ENCODE measurements around the gene TMEM269. TPM values are rescaled to one million over a fixed set of nuclear protein-coding genes. Genes with fewer than 3 reads are reported as not detected.
A peak's percentile ranks its signal among the peaks of the same experiment; 100 is the strongest.

Gene TMEM269
- total and polyA plus RNA-seq, 8 donors, result 0.03 to 0.55 TPM; not detected in 6

GRCh38 chr1:42834803-42835202 lies 50.0 kb downstream of the TMEM269 start:
- Histone ChIP-seq H3K4me3 (no peak overlapping the region), H3K9me3 (no peaks in the 10 kb centered on the region), H3K27me3 (no peaks in the 10 kb centered on the region), H3K36me3 (peaks cover 0 to 41% (median 19%) of the 10 kb centered on the region in 4 donors), H3K4me1 (no peaks in the 10 kb centered on the region), H3K27ac (no peak overlapping the region)
- TF ChIP-seq, protein P1, sequence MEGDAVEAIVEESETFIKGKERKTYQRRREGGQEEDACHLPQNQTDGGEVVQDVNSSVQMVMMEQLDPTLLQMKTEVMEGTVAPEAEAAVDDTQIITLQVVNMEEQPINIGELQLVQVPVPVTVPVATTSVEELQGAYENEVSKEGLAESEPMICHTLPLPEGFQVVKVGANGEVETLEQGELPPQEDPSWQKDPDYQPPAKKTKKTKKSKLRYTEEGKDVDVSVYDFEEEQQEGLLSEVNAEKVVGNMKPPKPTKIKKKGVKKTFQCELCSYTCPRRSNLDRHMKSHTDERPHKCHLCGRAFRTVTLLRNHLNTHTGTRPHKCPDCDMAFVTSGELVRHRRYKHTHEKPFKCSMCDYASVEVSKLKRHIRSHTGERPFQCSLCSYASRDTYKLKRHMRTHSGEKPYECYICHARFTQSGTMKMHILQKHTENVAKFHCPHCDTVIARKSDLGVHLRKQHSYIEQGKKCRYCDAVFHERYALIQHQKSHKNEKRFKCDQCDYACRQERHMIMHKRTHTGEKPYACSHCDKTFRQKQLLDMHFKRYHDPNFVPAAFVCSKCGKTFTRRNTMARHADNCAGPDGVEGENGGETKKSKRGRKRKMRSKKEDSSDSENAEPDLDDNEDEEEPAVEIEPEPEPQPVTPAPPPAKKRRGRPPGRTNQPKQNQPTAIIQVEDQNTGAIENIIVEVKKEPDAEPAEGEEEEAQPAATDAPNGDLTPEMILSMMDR (IDR thresholded peaks at IDR 0.05), result no peak
- TF ChIP-seq POLR2A (IDR thresholded peaks at IDR 0.05), result no peak
- no peak for TF ChIP-seq POLR2AphosphoS5 (IDR thresholded peaks at IDR 0.05)
- TF ChIP-seq EP300 (IDR thresholded peaks at IDR 0.05), result no peak
- DNase-seq, result no peak
- intact Hi-C loops (cut with DNase I; ENCODE audit: low total_unique reads), result no loop called here
- 75 to 95% (median 93%) methylated on average over 5 of the region's 5 CpGs for WGBS, 5 donors

- no peak for DNase-seq
- H3K27me3 ChIP-seq, result no peaks in the 10 kb centered on the region
- no peak overlapping the region for H3K4me3 ChIP-seq
- peaks cover 0 to 38% (median 14%) of the 10 kb centered on the region in 4 donors for H3K36me3 ChIP-seq
- intact Hi-C loops (cut with DNase I; ENCODE audit: low total_unique reads), result no loop called here
- no peaks in the 10 kb centered on the region for H3K9me3 ChIP-seq
- H3K4me1 ChIP-seq, result no peaks in the 10 kb centered on the region
- WGBS, 5 donors, result 92 to 98% (median 96%) methylated on average over 2 of the region's 2 CpGs
- no peak overlapping the region for H3K27ac ChIP-seq
- no peak for TF ChIP-seq POLR2A (IDR thresholded peaks at IDR 0.05)
- TF ChIP-seq POLR2AphosphoS5 (IDR thresholded peaks at IDR 0.05), result no peak
- no peak for TF ChIP-seq EP300 (IDR thresholded peaks at IDR 0.05)
- TF ChIP-seq, protein P1 (IDR thresholded peaks at IDR 0.05), result no peak
Observed at GRCh38 chr1:42835422-42835821, 50.6 kb downstream of the TMEM269 start.

DNA sequence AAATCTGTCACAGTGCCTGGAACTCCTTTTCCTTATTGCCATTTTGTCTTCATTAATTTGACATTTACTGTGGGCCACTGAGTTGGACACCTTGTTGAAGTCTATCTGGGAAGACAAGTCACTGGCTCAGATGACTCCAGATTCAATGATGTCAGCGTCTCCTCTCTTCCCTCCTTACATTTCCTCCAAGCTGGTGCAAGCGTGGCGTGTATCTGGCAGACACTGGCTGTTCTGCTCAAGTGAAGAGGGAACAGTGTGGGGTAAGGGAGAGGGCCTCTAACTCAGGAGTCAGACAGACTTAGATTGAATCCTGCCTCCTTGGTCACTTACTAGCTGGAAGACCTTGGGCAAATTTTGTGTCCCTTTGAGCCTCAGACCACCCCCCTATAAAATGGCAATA lies 52.9 kb downstream of the TMEM269 start:
- H3K36me3 ChIP-seq, result peaks cover 0 to 50% (median 19%) of the 10 kb centered on the region in 4 donors
- intact Hi-C loops (cut with DNase I; ENCODE audit: low total_unique reads), result no loop called here

DNA sequence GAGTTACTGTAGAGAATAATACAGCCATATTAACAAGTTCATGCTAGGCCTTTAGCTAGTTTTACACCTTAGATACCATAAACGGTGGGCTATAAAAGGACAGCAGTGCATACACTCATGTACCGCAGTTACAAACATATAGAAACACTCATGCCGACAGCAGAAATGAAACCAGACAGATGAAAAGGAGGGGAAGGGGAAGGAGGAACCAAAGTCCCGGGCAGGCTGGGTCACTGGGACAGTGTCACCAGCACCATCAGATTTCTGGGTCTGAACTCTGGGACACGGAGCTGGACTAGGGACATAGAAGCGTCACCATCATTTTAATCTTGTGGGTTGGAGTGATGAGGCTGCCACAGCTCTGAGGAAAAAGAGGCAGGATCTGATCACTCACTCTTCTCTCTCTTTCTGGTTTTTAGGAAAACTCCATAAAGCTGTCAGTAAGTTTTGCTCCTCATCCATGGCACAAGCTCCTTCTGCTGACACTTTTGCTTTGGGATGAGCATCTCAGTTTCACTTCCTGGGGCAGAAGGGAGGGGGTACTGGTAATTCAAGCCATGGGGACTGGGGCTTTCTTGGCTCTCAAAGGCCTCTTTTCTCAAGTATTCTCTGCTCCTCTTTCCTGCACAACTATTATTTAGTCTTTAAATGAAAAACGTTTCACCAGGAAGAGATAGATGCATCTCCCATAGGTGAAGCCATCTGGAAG lies 53.8 kb downstream of the TMEM269 start:
- DNase-seq, result no peak
- Histone ChIP-seq H3K27me3 (no peaks in the 10 kb centered on the region), H3K4me3 (no peak overlapping the region), H3K27ac (peak overlapping the region in 1 of 5 donors; percentile 20), H3K4me1 (no peaks in the 10 kb centered on the region), H3K9me3 (no peaks in the 10 kb centered on the region), H3K36me3 (peaks cover 0 to 57% (median 26%) of the 10 kb centered on the region in 4 donors)
- 86 to 90% (median 87%) methylated on average over 7 of the region's 7 CpGs for WGBS, 5 donors
- intact Hi-C loops (cut with DNase I; ENCODE audit: low total_unique reads), result no loop called here
- TF ChIP-seq, protein P1 (IDR thresholded peaks at IDR 0.05), result no peak
- TF ChIP-seq POLR2A (IDR thresholded peaks at IDR 0.05), result no peak
- no peak for TF ChIP-seq POLR2AphosphoS5 (IDR thresholded peaks at IDR 0.05)
- no peak for TF ChIP-seq EP300 (IDR thresholded peaks at IDR 0.05)

More for the DNA sequence above, 52.9 kb downstream of the TMEM269 start:
- H3K4me3 ChIP-seq, result no peak overlapping the region
- no peak for DNase-seq
- no peaks in the 10 kb centered on the region for H3K4me1 ChIP-seq
- no peaks in the 10 kb centered on the region for H3K27me3 ChIP-seq
- TF ChIP-seq, protein P1 (IDR thresholded peaks at IDR 0.05), result no peak
- TF ChIP-seq EP300 (IDR thresholded peaks at IDR 0.05) (no peak), POLR2AphosphoS5 (IDR thresholded peaks at IDR 0.05) (no peak), POLR2A (IDR thresholded peaks at IDR 0.05) (no peak)
- H3K27ac ChIP-seq, result peak overlapping the region in 1 of 5 donors; percentile 20
- no peaks in the 10 kb centered on the region for H3K9me3 ChIP-seq
- 44 to 76% (median 63%) methylated on average over 3 of the region's 3 CpGs for WGBS, 5 donors

All from stomach (tissue), 9 donors.